NCI-H748 (cell line): Measurements from ENCODE around the gene SETD2.
A peak's percentile ranks its signal among the peaks of the same experiment; 100 is the strongest.
"Not testable (repeated sequence)": the region's sequence is repeated elsewhere in the genome, so short reads cannot be mapped to it uniquely, and the experiment has no call there.

Source experiments
- DNase-seq: peaks from one replicate; lab custom pipeline; 2025; ENCODE audit not compliant: unreplicated experiment; lab: John Stamatoyannopoulos, UW

SETD2 gene

GRCh38 chr3:47164007-47164881, at the start of gene SETD2:
SETD2 (minus strand) TSS chr3:47164113; CDS start chr3:47163924, 189 bp downstream.
- peak; percentile 91 for DNase-seq

- DNase-seq: no peak
These were observed 47.0 kb upstream of the SETD2 start for GRCh38 chr3:47210863-47211405.

- DNase-seq: not testable (repeated sequence)
These were observed 42.1 kb upstream of the SETD2 start for GRCh38 chr3:47206022-47206421.

- DNase-seq: no peak
These were observed 41.0 kb upstream of the SETD2 start for GRCh38 chr3:47204875-47205274.

- DNase-seq: no peak
These were observed 38.6 kb upstream of the SETD2 start for GRCh38 chr3:47202542-47202941.

- DNase-seq: no peak
These were observed 33.4 kb upstream of the SETD2 start for GRCh38 chr3:47197287-47197686.

- no peak for DNase-seq
These were observed 31.1 kb upstream of the SETD2 start for GRCh38 chr3:47194994-47195393.

GRCh38 chr3:47193871-47194859, 30.3 kb upstream of the SETD2 start:
- no peak for DNase-seq

- DNase-seq: no peak
These were observed 22.4 kb upstream of the SETD2 start for GRCh38 chr3:47186285-47186684.

- DNase-seq: not testable (repeated sequence)
These were observed 17.8 kb upstream of the SETD2 start for GRCh38 chr3:47181685-47182084.

- not testable (repeated sequence) for DNase-seq
These were observed 16.1 kb upstream of the SETD2 start for GRCh38 chr3:47180011-47180410.

GRCh38 chr3:47176582-47176981, 12.7 kb upstream of the SETD2 start:
- no peak for DNase-seq

- peak; percentile 38 for DNase-seq
These were observed 525 bp downstream of the SETD2 start for GRCh38 chr3:47163169-47164006.

GRCh38 chr3:47162697-47163168, 1.2 kb downstream of the SETD2 start:
- peak; percentile 0 for DNase-seq

GRCh38 chr3:47161983-47162696, 1.8 kb downstream of the SETD2 start:
- DNase-seq: no peak

- DNase-seq: no peak
These were observed 4.1 kb downstream of the SETD2 start for GRCh38 chr3:47159820-47160219.

- DNase-seq: no peak
These were observed 5.7 kb downstream of the SETD2 start for GRCh38 chr3:47158208-47158607.

- DNase-seq: no peak
These were observed 7.5 kb downstream of the SETD2 start for GRCh38 chr3:47156396-47156795.

GRCh38 chr3:47152578-47152977, 11.3 kb downstream of the SETD2 start:
- DNase-seq: no peak

GRCh38 chr3:47151836-47152235, 12.1 kb downstream of the SETD2 start:
- no peak for DNase-seq
